MV-4-11 (cell line): Measurements from ENCODE around the gene NSFL1C.
A peak's percentile ranks its signal among the peaks of the same experiment; 100 is the strongest.

Experiments used
- DNase-seq: peaks from one replicate; lab custom pipeline; 2025; lab: John Stamatoyannopoulos, UW

NSFL1C gene

DNA sequence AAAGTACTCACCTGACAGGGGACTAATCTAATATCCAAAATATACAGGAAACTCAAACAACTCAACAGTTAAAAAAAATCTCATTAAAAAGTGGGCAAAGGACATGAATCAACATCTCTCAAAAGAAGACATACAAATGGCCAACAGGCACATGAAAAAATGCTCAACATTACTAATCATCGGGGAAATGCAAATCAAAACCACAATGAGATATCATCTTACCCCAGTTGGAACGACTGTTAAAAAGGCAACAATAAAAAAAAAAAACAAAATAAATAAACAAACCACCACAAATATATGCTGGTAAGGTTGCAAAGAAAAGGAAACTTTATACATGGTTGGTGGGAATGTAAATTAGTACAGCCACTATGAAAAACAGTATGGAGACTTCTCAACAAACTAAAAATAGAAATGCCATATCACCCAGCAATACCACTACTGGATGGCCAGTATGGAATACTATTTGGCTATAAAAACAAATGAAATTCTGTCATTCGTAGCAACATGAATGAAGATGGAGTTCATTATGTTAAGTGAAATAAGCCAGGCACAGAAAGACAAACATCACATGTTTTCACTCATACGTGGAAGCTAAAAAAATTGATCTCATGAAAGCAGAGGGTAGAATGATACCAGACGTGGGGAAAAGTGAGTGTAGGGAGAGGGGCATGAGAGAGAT, 17.9 kb upstream of the NSFL1C start:
- DNase-seq = no peak

DNA sequence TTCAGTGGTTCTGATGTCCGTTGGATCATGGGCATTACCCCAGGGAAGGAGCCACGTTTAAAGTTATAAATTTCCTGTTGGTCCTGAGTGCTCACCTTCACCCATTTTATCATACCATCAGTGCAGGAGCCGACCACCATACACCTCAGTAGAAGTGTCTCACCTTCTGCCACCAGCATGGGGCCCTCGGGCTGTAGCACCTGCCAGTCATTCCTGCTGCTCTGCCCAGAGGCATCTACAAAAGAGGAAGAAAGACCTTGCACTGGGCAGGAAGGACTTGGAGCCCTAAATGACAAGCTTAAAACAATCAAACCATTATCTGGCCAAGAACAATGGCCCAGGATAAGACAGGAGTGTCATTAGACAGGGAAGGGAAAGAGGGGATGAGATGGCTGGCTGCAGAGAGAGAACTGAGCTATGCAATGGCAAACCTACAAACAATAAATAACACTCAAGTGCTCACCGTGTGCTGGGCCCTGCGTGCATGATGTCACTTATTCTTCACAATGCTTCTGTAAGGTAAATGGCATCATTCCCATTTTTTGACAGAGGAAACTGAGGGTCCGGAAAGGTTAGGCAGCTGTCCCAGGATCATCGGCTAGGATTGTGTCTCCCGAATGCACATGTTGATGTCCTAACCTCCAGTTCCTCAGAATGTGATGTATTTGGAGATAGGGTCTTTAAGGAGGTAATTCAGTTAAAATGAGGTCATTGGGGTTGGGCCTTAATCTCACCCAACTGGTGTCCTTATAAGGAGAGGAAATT, 13.4 kb upstream of the NSFL1C start:
- DNase-seq = no peak

DNA sequence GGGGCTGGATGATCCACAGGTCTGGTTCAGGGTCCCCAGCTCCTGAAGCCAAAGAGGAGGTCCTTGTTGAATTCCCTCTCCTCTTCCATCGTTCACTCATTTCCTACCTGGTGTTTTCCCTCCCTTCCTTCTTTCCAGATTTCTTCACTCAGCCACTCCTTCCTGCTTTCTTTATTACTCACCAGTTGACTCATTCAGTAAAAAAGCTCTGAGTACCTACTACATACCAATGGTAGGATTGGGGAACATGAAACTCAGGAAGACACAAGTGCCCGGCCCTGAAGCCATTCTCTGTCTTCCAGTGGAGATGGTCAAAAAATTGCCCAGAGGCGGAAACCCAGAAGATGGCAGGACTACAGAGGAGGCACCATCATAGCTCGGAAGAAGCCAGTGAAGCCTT, 11.9 kb upstream of the NSFL1C start:
- DNase-seq = peak; percentile 71

DNA sequence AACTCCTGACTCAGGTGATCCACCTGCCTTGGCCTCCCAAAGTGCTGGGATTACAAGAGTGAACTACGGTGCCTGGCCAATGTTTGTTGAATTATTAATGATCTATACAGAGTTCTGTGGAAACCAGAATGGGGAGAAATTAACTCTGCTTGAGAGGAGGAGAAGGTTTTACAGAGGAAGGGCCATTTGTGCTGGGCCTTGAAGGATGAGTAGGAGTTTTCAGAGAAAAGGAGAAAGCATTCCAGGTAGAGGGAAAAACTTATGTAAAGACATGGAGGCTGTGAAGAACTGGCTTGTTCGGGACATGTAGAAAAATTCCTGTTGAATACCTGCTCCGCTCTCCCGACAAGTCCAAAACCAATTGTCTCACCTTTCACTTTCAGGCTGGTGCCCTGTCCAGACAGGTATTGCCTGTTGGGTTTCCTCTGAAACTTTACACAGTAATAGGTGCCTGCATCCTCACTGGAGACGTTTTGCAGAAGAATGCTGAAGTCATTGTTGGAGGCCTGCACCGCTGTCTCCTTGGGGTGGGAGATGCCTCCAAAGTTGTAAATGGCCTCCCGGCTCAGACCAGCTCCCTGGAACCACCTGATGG, 11.3 kb upstream of the NSFL1C start:
- no peak for DNase-seq

DNA sequence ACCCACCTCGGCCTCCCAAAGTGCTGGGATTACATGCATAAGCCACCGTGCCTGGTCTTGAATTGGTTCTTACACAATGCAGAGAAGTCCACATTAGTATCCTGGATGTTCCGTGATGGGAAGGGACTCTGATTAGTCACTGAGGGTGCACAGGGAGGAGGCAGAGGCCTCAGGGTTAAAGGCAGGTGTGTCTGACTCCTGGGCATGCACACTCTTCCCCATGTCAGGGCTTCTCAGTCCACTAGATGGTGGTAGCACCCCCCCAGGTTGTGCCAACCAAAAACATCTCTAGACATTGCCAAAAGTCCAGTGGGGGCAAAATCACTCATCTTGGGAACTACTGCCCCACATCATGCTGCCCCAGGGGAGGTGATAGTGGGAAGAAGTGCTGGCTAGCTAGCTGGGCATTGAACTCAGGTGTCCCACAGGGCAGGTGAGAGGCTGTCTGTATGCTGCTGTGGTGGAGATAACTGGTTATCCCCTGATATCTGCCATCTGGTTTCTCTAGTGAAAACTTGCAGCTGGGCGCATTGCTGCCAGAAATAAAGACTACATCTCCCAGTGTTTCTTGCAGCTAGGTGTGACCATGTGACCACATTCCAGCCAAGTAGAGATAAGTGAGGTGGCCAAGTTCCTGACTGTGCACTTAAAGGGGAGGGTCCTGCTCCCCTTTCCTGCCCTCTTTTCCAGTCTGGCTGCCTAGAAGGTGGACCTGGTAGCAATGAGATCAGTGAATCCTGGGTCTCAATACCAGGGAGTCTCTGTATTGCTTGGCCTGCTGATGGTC, 8.4 kb upstream of the NSFL1C start:
- no peak for DNase-seq

DNA sequence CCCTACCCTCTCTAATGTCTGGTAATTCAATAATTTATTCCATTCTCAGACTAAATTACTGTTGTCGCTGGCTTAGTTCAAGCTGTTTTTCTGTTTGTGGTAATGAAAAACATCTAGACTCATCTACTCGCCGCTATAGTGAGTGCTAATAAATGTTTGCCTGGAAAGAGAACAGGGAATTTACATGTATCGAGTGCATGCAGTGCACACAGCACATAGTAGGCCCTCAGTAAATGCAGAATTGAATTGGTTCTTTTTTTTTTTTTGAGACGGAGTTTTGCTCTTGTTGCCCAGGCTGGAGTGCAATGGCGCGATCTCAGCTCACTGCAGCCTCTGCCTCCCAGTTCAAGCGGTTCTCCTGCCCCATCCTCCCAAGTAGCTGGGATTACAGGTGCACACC, 7.7 kb upstream of the NSFL1C start:
- DNase-seq = no peak

DNA sequence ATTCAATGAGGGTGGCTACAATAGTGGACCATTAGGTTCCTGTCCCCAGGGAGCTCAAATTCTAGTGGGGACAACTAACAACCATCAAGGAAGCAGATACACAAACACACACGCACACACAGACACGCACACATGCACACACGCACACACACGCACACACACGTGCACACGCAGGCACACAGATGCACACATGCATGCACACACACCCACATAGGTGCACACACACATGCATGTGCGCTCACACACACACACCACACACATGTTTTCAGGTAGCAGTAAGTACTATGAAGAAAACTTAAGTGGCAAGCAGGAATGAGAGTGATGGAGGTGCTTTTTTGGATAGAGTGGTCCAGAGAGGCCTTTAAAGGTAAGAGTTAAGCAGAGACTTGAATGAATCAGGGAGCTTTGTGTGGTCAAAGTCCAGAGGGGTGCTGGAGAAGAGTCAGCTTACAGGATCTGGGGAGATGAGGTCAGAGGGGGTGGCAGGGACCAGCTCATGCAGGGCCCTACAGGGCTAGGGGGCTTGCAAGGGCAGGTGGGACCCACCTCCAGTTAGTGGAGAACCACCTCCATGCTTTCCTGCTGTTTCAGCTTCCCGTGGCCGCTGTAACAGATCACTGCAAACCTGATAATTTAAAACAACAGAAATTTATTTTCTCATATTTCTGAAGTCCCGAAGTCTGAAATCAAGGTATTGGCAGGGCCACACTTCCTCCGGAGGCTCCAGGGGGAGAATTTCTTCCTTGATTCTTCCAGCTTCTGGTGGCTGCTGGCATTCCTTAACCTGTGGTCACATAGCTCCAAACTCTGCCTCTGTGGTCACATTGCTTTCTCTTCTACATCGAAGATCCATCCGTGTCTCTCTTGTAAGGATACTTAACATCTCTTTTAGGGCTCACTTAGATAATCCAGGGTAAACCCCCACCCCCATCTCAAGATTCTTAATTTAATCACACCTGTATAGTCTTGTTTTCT, 6.9 kb upstream of the NSFL1C start:
- no peak for DNase-seq

DNA sequence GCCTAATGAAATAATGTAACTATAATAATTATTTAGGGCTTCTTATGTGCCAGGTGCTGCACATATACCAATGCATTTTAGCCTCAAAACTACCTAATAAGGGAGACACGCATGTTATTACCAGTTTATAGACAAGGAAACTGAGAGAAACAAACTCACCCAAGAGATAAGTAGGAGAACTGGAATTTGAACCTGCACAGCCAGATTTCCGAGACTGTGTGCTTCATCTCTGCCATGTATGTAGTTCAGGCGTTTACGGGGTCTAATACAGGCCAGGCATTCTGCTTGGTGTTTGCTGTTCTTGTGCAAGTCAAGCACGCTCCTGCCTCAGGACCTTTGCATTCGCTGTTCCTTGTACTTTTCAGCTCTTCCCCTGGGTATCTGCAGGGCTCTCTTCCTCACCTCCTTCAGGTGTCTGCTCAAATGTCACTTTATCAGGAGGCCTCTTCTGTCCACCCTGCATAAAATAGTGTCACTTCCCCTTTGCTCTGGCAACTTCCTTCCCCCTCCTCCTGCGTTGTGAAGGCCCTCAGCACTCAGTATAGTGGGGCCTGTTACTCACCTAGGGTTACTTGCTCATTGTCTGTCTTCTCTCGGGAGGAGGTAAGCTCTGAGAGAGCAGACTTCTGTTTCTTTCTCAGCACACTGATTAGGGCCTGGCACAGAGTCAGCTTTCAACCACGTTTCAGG, 6.1 kb upstream of the NSFL1C start:
- DNase-seq = peak; percentile 68

DNA sequence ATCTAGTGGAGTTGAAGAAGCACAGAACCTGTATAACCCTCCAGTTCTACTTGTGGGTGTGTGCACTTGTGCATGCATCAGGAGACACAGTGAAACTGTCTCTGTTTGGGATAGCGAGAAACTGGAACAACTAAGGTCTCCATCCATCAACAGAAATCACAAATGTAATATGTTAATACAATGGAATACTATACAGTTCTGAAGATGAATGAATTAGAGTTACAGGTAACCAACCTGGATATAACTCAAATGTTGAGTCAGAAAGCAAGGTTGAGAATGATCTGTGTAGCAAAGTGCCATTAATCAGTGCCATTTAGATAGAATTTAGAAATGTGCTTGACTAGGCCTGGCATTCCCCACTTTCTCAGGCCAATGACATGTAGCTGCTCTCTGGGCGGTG, 4.6 kb upstream of the NSFL1C start:
- DNase-seq = no peak

DNA sequence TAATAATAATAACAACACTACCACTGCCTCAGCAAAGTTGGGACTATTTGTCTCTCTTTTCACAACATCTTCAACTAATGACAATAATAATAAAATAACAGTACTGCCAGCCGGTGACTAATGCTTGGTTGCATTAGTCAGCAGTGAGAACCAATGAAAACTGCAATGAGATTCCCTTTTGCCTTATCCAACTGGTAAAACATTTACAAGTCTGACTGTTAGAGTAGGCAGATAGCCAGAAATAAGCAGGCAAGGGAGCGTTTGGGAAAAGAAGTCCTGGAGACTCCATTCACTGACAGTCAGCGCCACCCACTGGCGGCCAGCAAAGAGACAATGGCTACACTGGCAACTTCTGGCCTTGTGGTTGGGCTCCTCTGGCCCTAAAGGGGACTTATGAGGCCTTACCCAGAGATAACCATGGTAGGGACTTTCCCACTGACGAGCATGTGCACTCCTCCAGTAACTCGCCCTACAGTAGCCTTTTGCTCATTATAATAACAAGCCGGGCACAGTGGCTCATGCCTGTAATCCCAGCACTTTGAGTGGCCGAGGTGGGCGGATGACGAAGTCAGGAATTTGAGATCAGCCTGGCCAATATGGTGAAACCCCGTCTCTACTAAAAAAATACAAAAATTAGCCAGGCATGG, 3.4 kb upstream of the NSFL1C start:
- peak; percentile 10 for DNase-seq

DNA sequence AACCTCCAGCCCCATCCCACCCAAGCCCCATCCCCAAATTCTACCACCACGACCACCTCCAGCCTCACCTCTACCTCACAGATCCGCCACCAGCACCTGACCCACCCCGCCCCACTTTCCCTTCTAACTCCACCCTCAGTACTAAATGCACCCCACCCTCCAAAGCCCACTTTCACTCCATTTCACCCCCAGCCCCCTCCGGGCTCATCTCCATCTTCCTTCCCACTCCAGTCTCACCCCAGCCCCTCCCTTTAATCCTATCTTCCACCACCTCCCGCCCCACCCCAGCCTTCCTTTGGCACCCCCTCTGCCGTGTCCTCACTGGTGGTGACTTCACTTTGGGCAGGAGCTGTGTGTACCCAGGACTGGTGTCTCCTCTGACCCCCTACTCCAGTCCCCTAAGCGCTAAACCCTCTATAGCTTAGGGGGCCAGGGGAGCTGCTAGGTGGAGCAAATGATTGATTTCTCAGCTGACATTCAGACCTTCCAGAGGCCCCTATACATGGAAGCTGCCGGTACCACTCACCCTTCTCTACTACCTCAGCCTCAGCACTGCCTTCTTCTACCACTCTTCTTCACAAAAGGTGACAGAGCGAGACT, 2.8 kb upstream of the NSFL1C start:
- DNase-seq = no peak

DNA sequence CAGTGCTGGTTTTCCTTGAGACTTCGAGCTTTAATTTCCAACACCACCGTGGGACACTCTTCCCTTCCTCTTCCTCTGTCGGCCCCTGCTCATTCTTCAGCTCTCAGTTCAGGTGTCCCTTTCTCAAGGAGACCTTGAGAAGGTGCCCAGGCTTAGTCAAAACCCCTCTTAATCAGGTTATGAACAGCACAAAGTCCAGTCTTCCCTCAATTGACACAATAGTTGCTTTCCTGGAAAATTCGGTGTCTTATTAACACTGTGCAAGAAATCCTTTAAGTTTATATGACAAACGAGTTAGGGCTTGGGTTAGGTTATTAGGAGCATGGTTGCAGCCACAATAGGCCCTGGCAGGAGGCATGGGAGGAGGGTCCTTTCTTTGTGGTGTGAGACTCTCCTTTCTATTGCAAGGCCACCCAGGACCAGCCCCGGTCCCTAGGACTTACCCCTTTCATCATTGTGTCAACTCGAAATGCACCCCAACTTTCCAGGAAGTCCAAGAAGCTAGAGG, 1.5 kb upstream of the NSFL1C start:
- no peak for DNase-seq

DNA sequence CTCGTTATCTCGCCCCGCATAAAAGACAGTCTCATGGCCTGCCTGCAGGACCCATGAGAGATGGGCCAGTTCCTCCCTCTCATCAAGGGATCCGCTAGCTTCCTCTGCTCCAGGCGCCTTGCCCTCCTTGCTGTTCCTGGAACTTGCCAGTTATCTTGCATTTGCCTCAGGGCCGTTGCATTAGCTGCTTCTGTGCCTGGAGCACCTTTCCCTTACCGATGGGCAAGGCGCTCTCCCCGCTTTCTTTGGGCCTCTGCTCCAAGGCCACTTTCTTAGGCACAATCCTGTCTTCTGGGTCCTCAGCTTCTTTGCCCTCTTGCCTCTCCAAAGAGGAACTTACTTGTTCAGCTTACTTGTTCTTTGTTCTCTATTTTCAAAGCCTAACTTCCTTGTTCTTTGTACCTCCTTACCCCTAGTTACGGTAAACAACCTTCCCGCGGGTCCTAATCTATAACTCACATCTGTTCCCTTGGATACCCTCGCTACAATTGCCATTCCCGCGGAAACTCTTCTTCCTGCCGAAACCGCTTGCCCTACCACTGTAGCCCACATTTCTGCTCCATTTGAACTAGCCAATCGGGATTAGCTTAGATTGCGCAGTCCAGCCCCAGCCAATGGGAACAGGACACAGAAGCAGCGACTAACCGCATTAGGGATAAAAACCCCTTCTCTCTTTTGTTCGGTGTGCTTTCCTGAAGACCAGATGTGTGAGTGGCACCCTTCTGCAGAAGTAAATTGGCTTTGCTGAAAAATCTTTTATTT, 887 bp upstream of the NSFL1C start:
- peak; percentile 96 for DNase-seq

DNA sequence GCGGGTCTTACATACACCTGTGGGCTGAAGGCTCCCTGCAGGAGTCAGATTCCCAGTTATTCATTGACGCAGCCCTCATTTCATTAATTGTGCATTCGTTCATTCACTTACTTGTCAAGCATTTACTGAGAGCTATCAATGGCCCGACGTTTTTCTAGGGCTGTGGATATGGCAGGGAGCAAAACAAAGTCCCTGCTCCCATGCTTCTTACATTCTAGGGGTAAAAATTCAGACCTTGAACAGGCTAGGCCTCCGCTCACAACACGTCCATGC, 369 bp upstream of the NSFL1C start:
- DNase-seq = no peak

DNA sequence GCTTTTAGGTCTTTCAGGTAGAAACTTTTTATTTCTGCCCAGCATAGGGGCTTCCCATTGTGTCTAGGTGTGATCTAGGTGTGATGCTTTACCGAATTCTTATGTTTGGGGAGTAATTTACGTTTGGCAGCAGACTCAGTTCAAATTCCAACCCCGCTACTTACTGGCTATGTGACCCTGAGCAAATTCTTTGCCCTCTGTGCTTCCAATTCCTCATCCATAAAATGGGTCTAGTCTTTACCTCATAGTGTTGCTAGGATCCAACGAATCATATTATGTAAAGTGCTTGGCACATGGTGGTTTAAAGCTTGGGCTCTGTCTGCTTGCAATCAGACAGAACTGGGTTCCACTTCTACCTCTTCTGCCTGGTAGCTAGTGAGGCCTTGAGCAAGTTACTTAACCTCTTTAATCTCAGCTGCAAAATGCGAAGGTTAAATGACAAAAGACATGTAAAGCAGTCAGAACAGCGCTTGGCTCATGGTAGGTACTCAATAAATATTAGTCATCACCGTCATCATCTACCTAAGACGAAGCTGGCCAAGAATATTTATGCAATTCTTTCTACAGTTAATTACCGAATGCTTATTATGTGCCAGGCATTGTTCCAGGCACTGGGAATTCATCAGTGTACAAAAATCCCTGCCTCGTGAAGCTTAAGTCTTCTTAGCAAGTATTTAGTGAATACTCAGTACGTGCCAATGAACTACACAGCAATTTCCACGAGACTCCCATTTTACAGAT, 1.0 kb downstream of the NSFL1C start:
- no peak for DNase-seq

DNA sequence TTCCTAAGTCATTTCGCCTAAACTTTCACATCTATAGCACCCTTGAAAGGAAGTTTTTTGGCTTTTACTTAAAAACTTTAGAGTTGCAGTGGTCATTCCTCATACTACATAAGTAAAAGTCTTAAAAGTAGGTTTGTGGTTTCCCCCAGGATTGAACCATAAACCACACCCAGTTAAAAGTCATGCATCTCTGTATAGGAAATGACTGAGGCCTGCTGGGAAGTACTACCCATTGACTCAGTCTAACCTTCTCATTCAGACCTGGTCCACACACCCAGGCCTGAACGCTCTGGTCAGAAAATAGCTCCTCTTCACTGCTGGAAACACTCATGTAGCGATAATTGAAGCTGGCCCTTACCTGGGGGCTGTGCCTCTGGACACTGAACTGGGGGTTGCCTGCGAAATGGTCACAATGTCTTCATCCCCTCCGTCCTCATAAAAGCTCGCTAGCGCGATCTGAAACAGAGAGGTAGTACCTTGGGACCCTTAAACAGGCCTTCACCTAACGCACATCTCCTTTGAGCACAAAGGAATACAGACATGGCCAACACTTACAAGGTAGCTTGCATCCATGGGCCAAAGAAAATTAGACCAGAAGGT, 2.6 kb downstream of the NSFL1C start:
- DNase-seq = peak; percentile 74

DNA sequence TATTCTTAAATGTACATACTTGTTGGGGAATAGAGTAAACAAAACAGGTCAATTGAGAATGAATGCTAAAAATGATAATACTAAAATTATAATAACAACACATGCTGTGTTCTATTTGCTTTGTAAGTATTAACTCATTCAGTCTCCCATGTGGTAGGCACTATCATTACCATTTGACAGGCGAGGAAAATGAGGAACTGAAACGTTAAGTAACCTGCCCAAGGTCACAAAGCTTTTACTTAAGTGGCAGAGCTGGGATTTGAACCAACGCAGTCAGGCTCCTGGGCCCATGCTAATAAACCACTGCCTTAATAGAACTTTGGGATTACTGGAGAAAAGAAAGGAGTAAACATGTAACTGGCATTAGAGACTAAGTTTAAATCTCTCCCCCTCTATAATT, 3.8 kb downstream of the NSFL1C start:
- peak; percentile 35 for DNase-seq

DNA sequence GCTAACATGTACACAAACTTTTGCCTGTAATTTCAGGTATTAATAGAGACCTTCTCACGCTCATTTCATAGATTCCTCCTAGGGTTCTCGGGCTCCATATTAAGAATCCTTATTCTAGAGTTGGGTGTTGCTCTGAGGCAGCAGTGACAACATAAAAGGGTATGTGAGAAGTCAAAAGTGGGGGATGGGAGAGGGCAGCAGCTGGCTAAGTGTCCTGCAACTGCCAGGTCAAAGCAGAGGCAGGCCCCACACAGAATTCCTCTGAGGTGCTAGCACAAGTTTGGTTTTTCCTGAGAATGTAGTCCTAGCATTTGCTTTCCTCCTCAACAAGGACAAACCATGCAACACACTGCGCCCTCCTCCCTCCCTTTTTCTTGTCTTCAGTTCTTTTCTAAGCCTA, 4.6 kb downstream of the NSFL1C start:
- DNase-seq = no peak
